Glutamatergic neuron (in vitro differentiated cells): ENCODE results near the gene ZNF121. TPM values are rescaled to one million over a fixed set of nuclear protein-coding genes. Genes with fewer than 3 reads are reported as not detected.

Experiments
- DNase-seq: peaks from one replicate; pipeline ENCODE4 v3.0.0; 2022
- H3K27ac Mint-ChIP-seq: one replicate; pipeline ENCODE4 v1.8.0; 2020; ENCODE audit warnings: mild to moderate bottlenecking, mixed read lengths, inconsistent platforms; ENCODE audit not compliant: unreplicated experiment
- H3K27me3 Mint-ChIP-seq: one replicate; pipeline ENCODE4 v1.8.0; 2020; ENCODE audit warnings: mild to moderate bottlenecking, moderate library complexity, mixed read lengths, inconsistent platforms; ENCODE audit not compliant: unreplicated experiment
- H3K36me3 Mint-ChIP-seq: one replicate; pipeline ENCODE4 v1.8.0; 2020; ENCODE audit warnings: mild to moderate bottlenecking, mixed read lengths, inconsistent platforms; ENCODE audit not compliant: unreplicated experiment
- H3K4me1 Mint-ChIP-seq: one replicate; pipeline ENCODE4 v1.8.0; 2020; ENCODE audit warnings: mild to moderate bottlenecking, low read depth, mixed read lengths, inconsistent platforms; ENCODE audit not compliant: unreplicated experiment
- H3K4me3 Mint-ChIP-seq: one replicate; pipeline ENCODE4 v1.8.0; 2020; ENCODE audit warnings: mild to moderate bottlenecking, mixed read lengths, inconsistent platforms; ENCODE audit not compliant: unreplicated experiment
- H3K9me3 Mint-ChIP-seq: one replicate; pipeline ENCODE4 v1.8.0; 2020; ENCODE audit warnings: mild to moderate bottlenecking, moderate library complexity, mixed read lengths, inconsistent platforms; ENCODE audit not compliant: unreplicated experiment
- CTCF ChIP-seq: fragments of 200-600 bp; sonication (generic); IDR thresholded peaks from one replicate; pipeline ENCODE4 v1.5.0; 2021; ENCODE audit not compliant: partially characterized antibody, unreplicated experiment
- total RNA-seq: library from RNA; stranded (reverse); fragmentation: NEBNext Ultra II Directional; extraction: Animal tissue kit (Norgen Biotek cat#: 25700); gene quantifications from one replicate; pipeline ENCODE4 v1.2.1, GENCODE V29; 2021; ENCODE audit not compliant: unreplicated experiment

Gene ZNF121
- total RNA-seq, 1 donor from 2014 or later = 50.0 TPM

GRCh38 chr19:9523885-9524474 is 60.3 kb downstream of the ZNF121 start:
- Mint-ChIP-seq H3K27ac (no peak overlapping the region), H3K27me3 (peaks cover 9% of the 10 kb centered on the region), H3K36me3 (peaks cover 66% of the 10 kb centered on the region), H3K9me3 (peaks cover 53% of the 10 kb centered on the region), H3K4me1 (no peaks in the 10 kb centered on the region), H3K4me3 (no peak overlapping the region)
- DNase-seq = no peak
- no peak for TF ChIP-seq CTCF

Other genes with a start within 250 kb of the ZNF121 start
- gene ZNF177, start 221.5 kb downstream of the ZNF121 start, total RNA-seq = 6.7 TPM
- 49.0 TPM for gene ZNF266, start 148.9 kb downstream of the ZNF121 start, total RNA-seq
- not detected for gene ZNF560, start 85.9 kb downstream of the ZNF121 start, total RNA-seq
- gene ZNF426, start 45.9 kb downstream of the ZNF121 start, total RNA-seq = 24.5 TPM
- 71.8 TPM for gene ZNF561, start 36.7 kb upstream of the ZNF121 start, total RNA-seq
- gene ZNF562, start 90.6 kb upstream of the ZNF121 start, total RNA-seq = 71.4 TPM
- 19.0 TPM for gene ZNF846, start 184.2 kb upstream of the ZNF121 start, total RNA-seq
- 43.0 TPM for gene FBXL12, start 234.6 kb upstream of the ZNF121 start, total RNA-seq
- gene UBL5, start 243.4 kb upstream of the ZNF121 start, total RNA-seq = 324 TPM